ENCODE results near the gene TMEM171. TPM values are rescaled to one million over a fixed set of nuclear protein-coding genes. Genes with fewer than 3 reads are reported as not detected.

The TMEM171 gene
- total RNA-seq, 1 donor from 2014 or later: not detected

- Histone ChIP-seq H4K20me1 (ENCODE audit: low read depth) (peaks cover 6% of the 10 kb centered on the region), H3K36me3 (no peaks in the 10 kb centered on the region), H2AFZ (replicated peaks) (no peak overlapping the region), H3K4me1 (no peaks in the 10 kb centered on the region), H3K9me3 (ENCODE audit: low read depth) (no peaks in the 10 kb centered on the region), H3K4me2 (no peak overlapping the region), H3K79me2 (ENCODE audit: low read depth) (no peaks in the 10 kb centered on the region), H3K4me3 (no peak overlapping the region), H3K27me3 (peaks cover 64% of the 10 kb centered on the region), H3F3A (ENCODE audit: low read depth) (peaks cover 13% of the 10 kb centered on the region), H3K27ac (no peak overlapping the region), H3K9ac (no peak overlapping the region)
- no peak overlapping the region for H3K27ac Mint-ChIP-seq
- no peak overlapping the region for H3K4me3 Mint-ChIP-seq
- no peak for DNase-seq (ENCODE audit: low spot score)
- peaks cover 43% of the 10 kb centered on the region for H3K27me3 Mint-ChIP-seq (ENCODE audit: insufficient read depth, low read depth)
- no peaks in the 10 kb centered on the region for H3K36me3 Mint-ChIP-seq
- TF ChIP-seq EZH2 (IDR thresholded peaks at IDR 0.05): no peak
- no peak for TF ChIP-seq EZH2phosphoT487 (IDR thresholded peaks at IDR 0.05)
- no peak for TF ChIP-seq CTCF (IDR thresholded peaks at IDR 0.05)
- peaks cover 4% of the 10 kb centered on the region for H3K4me1 Mint-ChIP-seq
- peaks cover 2% of the 10 kb centered on the region for H3K9me3 Mint-ChIP-seq
These were observed 3.2 kb upstream of the TMEM171 start for GRCh38 chr5:73117088-73117740.

- H3K27ac Mint-ChIP-seq: no peak overlapping the region
- Histone ChIP-seq H3K4me3 (no peak overlapping the region), H3K27me3 (peaks cover 76% of the 10 kb centered on the region), H3K4me1 (no peaks in the 10 kb centered on the region), H3K79me2 (ENCODE audit: low read depth) (no peaks in the 10 kb centered on the region), H3K4me2 (no peak overlapping the region), H2AFZ (replicated peaks) (no peak overlapping the region), H3K36me3 (no peaks in the 10 kb centered on the region), H3K9ac (no peak overlapping the region), H4K20me1 (ENCODE audit: low read depth) (peaks cover 6% of the 10 kb centered on the region), H3F3A (ENCODE audit: low read depth) (peaks cover 13% of the 10 kb centered on the region), H3K9me3 (ENCODE audit: low read depth) (no peaks in the 10 kb centered on the region), H3K27ac (no peak overlapping the region)
- peaks cover 2% of the 10 kb centered on the region for H3K9me3 Mint-ChIP-seq
- H3K4me1 Mint-ChIP-seq: peaks cover 4% of the 10 kb centered on the region
- H3K27me3 Mint-ChIP-seq (ENCODE audit: insufficient read depth, low read depth): peaks cover 41% of the 10 kb centered on the region
- no peak for DNase-seq (ENCODE audit: low spot score)
- no peak for TF ChIP-seq EZH2phosphoT487 (IDR thresholded peaks at IDR 0.05)
- H3K36me3 Mint-ChIP-seq: no peaks in the 10 kb centered on the region
- no peak overlapping the region for H3K4me3 Mint-ChIP-seq
These were observed 1.9 kb upstream of the TMEM171 start for GRCh38 chr5:73118391-73118973.

GRCh38 chr5:73119451-73120157 lies 771 bp upstream of the TMEM171 start:
- Histone ChIP-seq H2AFZ (replicated peaks) (peak overlapping the region; percentile 96), H3K9me3 (ENCODE audit: low read depth) (no peaks in the 10 kb centered on the region), H3F3A (ENCODE audit: low read depth) (peaks cover 13% of the 10 kb centered on the region), H3K9ac (no peak overlapping the region), H3K4me2 (peak overlapping the region; percentile 98), H3K36me3 (no peaks in the 10 kb centered on the region), H3K4me1 (no peaks in the 10 kb centered on the region), H3K79me2 (ENCODE audit: low read depth) (no peaks in the 10 kb centered on the region), H3K27ac (no peak overlapping the region), H3K27me3 (peaks cover 88% of the 10 kb centered on the region), H4K20me1 (ENCODE audit: low read depth) (peaks cover 6% of the 10 kb centered on the region), H3K4me3 (peak overlapping the region; percentile 63)
- Mint-ChIP-seq H3K27me3 (ENCODE audit: insufficient read depth, low read depth) (peaks cover 40% of the 10 kb centered on the region), H3K27ac (no peak overlapping the region), H3K4me1 (peaks cover 4% of the 10 kb centered on the region), H3K4me3 (peak overlapping the region; percentile 74), H3K36me3 (no peaks in the 10 kb centered on the region), H3K9me3 (peaks cover 2% of the 10 kb centered on the region)
- DNase-seq (ENCODE audit: low spot score): peak; percentile 38
- TF ChIP-seq EZH2 (IDR thresholded peaks at IDR 0.05) (peak; percentile 75), EZH2phosphoT487 (IDR thresholded peaks at IDR 0.05) (no peak)

GRCh38 chr5:73121119-73121463 lies 716 bp downstream of the TMEM171 start:
- peaks cover 2% of the 10 kb centered on the region for H3K9me3 Mint-ChIP-seq
- H3K4me1 Mint-ChIP-seq: peaks cover 4% of the 10 kb centered on the region
- no peaks in the 10 kb centered on the region for H3K36me3 Mint-ChIP-seq
- H3K4me3 Mint-ChIP-seq: peak overlapping the region; percentile 78
- Histone ChIP-seq H3F3A (ENCODE audit: low read depth) (peaks cover 13% of the 10 kb centered on the region), H3K36me3 (no peaks in the 10 kb centered on the region), H4K20me1 (ENCODE audit: low read depth) (peaks cover 6% of the 10 kb centered on the region), H3K4me2 (peak overlapping the region; percentile 98), H3K79me2 (ENCODE audit: low read depth) (no peaks in the 10 kb centered on the region), H2AFZ (replicated peaks) (peak overlapping the region; percentile 91), H3K9ac (no peak overlapping the region), H3K27me3 (peaks cover 88% of the 10 kb centered on the region), H3K27ac (no peak overlapping the region), H3K9me3 (ENCODE audit: low read depth) (no peaks in the 10 kb centered on the region), H3K4me1 (no peaks in the 10 kb centered on the region), H3K4me3 (peak overlapping the region; percentile 63)
- peaks cover 39% of the 10 kb centered on the region for H3K27me3 Mint-ChIP-seq (ENCODE audit: insufficient read depth, low read depth)
- no peak for DNase-seq (ENCODE audit: low spot score)
- no peak overlapping the region for H3K27ac Mint-ChIP-seq
- TF ChIP-seq CTCF (IDR thresholded peaks at IDR 0.05) (no peak), EZH2phosphoT487 (IDR thresholded peaks at IDR 0.05) (peak; percentile 20)

All from neural progenitor cell (in vitro differentiated cells).